GM19351 (cell line): Measurements from ENCODE around the gene MAGI2.
"Not testable (repeated sequence)": the region's sequence is repeated elsewhere in the genome, so short reads cannot be mapped to it uniquely, and the experiment has no call there.

Experiments
- ATAC-seq: cut with Tn5 transposase; IDR thresholded peaks from one replicate; pipeline ENCODE4 v1.9.1; 2021; ENCODE audit warnings: mild to moderate bottlenecking, moderate library complexity; ENCODE audit not compliant: unreplicated experiment

The MAGI2 gene

GRCh38 chr7:78329001-78329655 lies 1124.3 kb downstream of the MAGI2 start:
- no peak for ATAC-seq

- no peak for ATAC-seq
These were observed 1125.7 kb downstream of the MAGI2 start for GRCh38 chr7:78327718-78328117.

DNA sequence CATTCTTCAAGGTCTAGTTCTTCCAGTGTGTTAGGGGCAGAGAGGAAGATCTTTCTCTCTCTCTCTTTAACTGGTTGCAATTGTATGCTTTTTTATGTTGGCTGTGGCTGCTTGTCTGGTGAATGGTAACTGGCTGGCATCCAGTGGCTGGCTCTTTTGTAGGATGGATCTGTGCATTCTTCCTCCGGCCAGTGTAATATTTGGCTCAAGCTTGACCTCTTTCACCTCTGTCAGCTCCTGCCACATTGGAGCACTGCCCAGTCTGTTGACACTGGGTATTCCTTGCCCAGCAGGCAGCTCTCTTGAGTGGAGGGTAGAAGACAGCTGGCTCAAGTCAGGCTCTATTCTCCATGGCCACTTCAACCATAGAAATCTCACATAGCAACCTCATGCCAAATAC lies 1126.6 kb downstream of the MAGI2 start:
- no peak for ATAC-seq

DNA sequence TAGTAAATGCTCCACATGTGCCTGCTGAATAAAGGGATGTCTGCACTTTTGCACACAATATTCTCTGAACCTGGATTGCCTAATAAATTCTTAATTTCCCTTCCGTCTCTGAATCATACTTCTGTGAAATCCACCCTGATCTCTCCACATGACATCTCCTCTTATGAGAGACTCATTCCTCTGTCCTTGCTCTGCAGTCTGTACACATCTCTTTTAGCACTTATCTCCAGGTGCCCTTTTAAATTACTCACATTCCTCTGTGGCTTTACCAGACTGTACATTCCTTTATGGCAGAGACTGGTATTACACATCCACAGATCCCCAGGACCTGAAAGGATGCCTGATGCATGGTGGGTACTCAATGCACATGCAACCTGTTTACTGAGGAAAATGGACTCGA lies 1127.3 kb downstream of the MAGI2 start:
- ATAC-seq: no peak

DNA sequence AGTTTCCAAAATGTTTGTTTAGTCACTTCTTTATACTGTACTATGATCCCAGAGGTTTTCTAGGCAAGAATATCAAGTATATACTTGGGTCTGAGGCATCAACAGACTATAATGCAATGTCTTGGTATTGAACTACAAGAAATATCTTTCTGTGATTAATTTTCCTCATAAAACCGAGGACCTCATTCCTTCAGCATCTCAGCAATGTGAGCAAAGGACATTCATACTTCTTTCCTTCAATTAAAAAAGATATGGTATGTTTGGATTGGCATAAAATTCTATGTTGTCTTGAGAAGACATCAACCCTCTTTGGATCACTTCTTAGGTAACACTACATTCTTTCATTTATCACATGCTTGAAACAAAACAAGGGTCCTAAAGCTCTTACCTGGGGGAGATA lies 1130.3 kb downstream of the MAGI2 start:
- ATAC-seq: no peak

GRCh38 chr7:78322231-78322630 lies 1131.2 kb downstream of the MAGI2 start:
- not testable (repeated sequence) for ATAC-seq

DNA sequence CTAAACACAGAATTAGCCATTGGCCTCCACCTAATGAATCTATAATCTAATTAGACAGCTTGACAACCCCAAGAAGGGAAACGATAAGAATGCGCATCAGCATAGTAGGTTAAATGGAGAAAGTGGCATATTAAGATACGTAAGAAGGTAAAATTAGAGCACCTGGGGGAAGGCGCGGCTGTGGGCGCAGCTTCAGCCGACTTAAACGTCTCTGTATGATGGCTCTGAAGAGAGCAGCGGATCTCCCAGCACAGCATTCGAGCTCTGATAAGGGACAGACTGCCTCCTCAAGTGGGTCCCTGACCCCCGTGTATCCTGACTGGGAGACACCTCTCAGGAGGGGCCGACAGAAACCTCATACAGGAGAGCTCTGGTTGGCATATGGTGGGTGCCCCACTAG lies 1136.1 kb downstream of the MAGI2 start:
- no peak for ATAC-seq

DNA sequence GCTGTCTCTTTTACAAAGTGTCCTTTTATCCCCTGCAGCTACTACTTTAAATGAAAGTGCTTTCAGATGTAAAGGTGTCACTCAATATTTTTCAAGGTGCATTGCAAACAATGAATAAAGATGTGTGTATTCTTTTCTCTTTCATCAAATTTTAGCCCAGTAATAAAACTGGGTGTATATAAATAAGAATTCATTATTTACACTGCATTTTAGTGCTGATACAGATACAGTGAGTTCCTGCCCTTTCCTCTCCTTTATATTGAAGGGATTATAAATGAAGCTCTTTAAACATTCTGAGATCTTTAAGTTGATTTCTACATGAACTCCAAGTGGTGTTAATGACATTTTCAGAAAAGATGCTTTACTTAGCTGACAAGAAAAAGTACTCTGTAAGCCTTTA lies 1137.4 kb downstream of the MAGI2 start:
- no peak for ATAC-seq

DNA sequence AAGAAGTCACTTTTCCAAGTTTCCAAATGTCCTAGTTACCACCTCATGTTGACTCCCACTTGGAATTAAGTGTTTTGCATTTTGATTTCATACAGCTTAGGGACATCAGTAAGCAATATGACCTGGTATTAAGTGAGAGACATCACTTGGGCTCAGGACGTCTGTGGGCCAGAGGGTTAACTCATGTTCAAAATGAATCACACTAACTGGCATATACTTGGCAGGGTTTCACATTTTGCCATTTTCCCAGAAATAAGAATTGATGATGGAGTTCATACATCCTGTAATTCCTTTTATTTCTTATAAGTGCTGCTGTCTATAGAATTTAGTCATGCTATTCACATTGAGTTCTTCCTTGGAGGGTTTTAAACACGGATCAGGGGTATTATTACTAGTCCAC lies 1138.3 kb downstream of the MAGI2 start:
- no peak for ATAC-seq

- no peak for ATAC-seq
These were observed 1142.3 kb downstream of the MAGI2 start for GRCh38 chr7:78311181-78311580.

DNA sequence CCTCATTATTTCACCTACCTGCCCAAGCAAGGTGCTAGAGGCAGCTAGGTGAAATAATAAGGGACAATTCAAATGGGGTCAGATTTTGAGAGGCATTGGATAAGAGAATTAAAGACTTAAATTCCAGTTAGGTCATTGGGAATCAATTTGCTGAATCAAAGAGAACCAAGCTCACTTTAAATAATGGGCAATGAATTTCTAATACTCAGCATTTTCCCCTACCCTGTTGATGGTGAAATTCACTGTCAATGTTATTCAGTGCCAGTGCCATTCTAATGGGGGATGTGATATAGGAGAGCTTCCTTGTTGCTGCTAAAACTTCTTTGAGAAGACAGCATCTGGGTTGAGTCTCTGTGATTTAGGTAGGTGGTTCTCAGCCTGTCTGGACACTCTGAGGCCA lies 1145.6 kb downstream of the MAGI2 start:
- ATAC-seq: no peak

GRCh38 chr7:78306634-78307033 lies 1146.8 kb downstream of the MAGI2 start:
- no peak for ATAC-seq

- ATAC-seq: no peak
These were observed 1152.1 kb downstream of the MAGI2 start for GRCh38 chr7:78301407-78301806.

DNA sequence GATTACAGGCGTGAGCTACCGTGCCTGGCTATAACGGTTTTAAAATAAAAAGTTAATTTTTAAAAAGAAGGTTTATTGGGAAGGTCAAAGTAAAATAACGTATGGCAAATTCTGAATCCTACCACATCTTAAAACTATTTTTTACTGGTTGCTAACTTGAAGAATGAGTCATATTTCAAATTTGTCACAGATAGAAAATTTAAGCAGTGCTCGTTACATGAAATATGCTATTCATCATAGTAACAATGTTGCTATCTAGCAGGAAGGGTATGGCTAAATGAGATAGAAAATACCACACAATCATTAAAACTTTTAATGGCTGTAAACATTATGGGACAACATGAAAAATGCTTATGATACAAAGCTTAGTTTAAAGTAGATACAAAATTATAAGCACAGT lies 1154.4 kb downstream of the MAGI2 start:
- no peak for ATAC-seq

DNA sequence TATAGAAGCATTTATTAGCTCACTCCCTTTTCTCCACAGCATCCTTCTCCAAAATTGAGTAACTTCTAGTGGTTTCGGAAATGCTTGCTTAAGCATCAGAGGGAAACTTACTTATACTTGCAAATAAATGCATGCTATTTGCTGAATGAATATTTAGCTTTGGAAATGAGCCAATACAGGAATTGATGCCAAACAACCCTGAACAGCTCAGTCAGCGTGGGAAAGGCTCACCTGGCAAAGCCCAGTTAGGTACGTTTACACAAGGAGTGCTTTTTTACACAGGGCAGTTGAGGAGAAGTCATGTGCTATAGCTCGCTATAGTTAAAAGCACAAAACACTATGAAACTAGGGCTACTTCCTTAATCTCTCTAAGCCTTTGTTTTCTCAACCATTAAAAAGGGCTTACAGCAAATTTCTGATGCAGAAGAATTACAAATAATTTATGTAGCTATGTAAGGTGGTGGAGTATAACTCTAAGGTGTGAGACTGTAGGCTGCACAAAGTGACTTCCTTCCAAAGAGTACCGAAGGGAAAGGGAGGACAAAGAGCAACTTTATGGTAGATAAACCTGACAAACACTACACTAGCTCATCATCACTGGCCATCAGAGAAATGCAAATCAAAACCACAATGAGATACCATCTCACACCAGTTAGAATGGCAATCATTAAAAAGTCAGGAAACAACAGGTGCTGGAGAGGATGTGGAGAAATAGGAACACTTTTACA lies 1156.7 kb downstream of the MAGI2 start:
- ATAC-seq: no peak

GRCh38 chr7:78296046-78296597 lies 1157.3 kb downstream of the MAGI2 start:
- no peak for ATAC-seq

GRCh38 chr7:78289471-78289870 lies 1164.0 kb downstream of the MAGI2 start:
- not testable (repeated sequence) for ATAC-seq

- no peak for ATAC-seq
These were observed 1168.5 kb downstream of the MAGI2 start for GRCh38 chr7:78284945-78285344.

- ATAC-seq: no peak
These were observed 1173.2 kb downstream of the MAGI2 start for GRCh38 chr7:78280276-78280675.

GRCh38 chr7:78279457-78279856 lies 1174.0 kb downstream of the MAGI2 start:
- ATAC-seq: no peak

DNA sequence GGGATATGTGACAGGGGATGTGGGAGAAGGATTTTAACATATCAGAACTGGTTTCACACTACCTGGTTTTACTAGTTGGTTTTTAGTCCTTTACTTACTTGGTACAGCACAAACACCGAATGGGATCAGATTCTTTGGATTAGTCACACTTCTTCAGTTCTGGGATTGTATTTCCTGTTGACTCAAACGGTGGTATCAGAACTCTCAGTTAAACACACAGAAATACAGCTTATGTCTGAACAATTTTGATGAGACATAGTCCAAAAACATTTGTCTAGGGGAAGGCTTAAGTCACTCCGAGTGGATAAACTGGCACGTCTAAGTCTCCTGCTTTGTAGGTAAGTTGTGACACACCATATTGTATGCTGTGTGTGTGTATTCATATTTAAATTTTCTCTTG lies 1174.4 kb downstream of the MAGI2 start:
- ATAC-seq: no peak

- no peak for ATAC-seq
These were observed 1186.3 kb downstream of the MAGI2 start for GRCh38 chr7:78267141-78267540.
